ENCODE results near the gene NFKBIA.
"Not testable (repeated sequence)": the region's sequence is repeated elsewhere in the genome, so short reads cannot be mapped to it uniquely, and the experiment has no call there.

Gene NFKBIA

DNA sequence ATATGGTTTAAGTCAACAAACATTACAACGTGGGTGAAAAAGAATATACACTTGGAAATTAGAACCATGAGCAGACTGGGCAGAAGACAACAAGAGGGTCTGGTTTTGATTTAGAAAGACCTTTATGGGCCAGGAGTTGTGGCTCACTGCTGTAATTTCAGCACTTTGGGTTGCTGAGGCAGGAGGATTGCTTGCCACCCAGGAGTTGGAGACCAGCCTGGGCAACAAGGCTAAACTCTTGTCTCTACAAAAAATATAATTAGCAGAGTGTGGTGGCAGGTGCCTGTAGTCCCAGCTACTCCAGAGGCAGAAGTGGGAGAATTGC is 2.7 kb upstream of the NFKBIA start:
- no peak for DNase-seq

- peak; percentile 56 to 70 for DNase-seq
Measured at GRCh38 chr14:35406506-35407305, 2.2 kb upstream of the NFKBIA start.

GRCh38 chr14:35406090-35406489 is 1.5 kb upstream of the NFKBIA start:
- DNase-seq = no peak

GRCh38 chr14:35405304-35405996 is 901 bp upstream of the NFKBIA start:
- no peak for DNase-seq

DNA sequence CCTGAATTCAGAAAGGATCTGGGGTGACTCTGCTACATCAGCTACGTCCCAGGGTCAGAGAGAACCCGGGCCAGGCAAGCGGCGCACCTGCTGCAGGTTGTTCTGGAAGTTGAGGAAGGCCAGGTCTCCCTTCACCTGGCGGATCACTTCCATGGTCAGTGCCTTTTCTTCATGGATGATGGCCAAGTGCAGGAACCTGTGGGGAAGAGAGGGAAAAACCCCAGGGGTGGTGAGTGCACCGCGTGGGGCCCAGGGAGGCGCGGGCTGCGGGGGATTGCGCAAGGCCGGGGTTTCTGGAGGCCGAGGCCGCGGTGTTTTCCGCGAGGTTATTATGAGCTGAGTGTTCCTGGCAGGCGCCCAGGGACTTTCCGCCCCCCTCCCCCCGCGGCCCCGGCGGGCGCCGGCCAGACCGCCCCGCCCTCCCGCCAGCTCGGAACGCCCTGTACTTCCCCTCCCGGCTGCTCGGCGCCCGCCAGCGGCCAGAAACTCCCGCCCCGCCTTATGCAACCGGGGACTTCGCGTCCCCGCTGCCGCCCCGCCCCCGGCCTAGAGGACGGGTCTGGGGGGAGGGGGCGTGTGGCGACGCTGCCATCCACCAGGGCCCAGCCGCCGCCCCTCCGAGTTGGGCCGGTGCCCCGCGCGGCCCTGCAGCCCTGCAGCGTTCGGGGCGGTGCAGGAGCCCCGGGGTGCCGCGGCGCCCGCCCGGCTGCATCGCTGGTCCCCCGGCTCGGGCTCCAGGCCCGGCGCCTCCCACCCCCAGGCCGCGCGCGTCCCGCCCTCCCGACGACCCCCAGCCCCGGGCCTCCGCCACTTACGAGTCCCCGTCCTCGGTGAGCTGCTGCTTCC is 723 bp downstream of the NFKBIA start:
- peak; percentile 91 to 92 for DNase-seq

DNA sequence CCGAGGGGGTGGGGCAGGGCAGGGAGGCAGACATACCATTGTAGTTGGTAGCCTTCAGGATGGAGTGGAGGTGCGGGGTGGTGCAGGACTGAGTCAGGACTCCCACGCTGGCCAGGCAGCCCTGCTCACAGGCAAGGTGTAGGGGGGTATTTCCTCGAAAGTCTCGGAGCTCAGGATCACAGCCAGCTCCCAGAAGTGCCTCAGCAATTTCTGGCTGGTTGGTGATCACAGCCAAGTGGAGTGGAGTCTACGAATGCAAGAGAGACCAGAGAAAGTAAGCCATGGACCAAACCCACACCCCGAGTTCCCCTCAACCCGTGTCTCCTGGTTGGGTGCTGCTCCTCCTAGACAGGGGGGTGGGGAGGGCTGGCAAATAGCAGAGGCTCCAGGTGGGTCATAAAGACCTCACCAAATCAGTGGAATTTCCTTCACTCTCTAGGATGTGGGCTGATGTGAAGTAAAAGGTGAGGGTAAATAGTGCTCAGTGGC is 1.4 kb downstream of the NFKBIA start:
- no peak for DNase-seq

GRCh38 chr14:35402323-35403113 is 2.0 kb downstream of the NFKBIA start:
- DNase-seq = no peak

DNA sequence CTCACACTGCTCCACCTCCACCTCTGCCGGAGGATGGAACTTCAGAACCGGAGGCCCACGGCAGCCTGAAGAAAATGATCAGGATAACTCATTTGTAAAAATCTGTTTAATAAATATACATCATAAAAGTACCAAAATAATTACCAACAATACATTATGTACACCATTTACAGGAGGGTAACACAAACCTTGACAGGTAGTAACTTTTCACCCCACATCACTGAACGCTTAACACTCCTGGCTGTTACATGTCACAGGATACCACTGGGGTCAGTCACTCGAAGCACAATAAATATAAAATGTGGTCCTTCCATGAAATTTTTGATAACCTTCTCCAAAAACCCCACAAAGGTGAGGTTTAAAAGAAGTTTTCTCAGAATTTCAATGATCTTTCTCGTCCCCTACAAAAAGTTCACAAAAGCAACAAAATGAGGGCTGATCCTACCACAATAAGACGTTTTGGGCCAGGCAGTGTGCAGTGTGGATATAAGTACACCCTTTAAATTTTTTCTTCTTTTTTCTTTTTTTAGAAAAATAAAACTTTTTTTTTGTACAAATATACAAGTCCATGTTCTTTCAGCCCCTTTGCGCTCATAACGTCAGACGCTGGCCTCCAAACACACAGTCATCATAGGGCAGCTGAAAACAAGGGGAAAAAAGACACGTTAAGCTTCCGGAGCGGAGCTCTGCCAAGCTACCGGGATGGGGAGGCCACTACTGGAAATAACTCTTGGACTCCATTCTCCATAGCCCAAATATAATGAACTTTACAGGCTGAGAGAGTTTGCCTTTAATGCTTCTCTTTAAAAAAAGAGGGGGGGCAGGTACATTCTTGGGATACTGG is 2.9 kb downstream of the NFKBIA start:
- DNase-seq = no peak

DNA sequence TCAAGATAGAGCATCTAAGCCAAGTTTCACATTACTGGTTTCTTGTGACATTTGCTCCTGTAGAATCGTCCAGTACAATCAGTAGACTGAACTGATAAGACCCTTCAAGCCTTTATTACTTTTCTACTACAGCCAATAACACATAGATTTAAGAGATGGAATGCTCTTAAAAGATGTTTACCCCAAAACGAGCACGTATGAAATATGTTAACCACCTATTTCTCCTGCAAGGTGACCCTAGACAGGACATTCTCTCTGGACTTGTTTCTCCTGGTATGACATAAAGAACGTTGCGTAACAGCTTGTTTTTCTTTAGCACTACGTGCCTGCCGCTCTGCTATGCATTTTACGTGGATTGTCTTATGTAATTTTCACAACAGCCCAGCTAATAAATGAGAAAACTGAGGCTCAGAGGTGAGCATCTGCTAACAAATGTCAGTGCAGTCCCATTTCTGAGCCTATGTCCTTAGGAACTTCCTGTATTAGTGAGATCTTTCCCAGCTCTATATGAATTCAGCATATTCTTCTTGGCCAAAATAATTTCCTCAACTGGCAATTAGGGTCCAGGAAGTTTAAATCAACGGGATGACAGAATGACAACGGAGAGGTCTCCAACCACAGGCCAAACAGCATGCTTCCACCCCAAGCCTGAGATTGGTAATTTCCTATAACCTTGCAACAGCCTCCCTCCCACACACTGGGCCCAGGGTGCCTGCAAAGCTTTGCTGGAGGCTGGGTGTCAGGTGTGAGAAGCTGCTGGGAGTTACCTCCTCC is 3.7 kb downstream of the NFKBIA start:
- DNase-seq = no peak

DNA sequence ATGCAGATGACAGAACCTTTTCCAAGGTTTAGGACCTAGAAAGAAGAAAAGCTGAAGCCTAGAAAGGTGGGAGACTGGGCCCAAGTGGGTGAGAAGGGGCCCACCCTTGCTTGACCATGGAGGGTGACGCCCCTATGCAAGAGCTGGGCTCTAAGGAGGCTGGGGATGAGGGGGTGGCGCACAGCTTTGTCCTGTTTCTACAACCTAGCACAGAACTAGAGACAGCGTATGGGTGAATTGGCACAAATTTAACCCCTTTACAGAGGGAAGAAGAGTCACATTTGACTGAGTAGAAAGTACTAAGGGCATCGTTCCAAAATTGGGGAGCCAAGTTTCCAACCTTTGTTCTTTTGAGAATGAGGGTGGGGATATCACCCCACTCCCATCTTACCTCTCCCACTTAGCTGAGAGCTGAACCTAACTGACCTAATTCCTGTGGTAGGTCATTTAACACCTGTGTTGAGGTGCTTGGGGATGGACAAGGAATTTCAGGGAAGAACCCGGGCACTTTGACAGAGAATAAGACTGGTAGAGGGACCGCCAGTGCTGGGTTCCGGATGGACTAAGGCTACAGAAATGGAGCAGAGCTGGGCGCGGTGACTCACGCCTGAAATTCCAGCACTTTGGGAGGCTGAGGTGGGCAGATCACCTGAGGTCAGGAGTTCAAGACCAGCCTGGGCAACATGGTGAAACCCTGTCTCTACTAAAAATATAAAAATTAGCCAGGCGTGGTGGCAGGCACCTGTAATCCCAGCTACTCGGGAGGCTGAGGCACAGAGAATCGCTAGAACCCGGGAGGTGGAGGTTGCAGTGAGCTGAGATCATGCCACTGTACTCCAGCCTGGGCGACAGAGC is 5.2 kb downstream of the NFKBIA start:
- DNase-seq = no peak

GRCh38 chr14:35398071-35398584 is 6.4 kb downstream of the NFKBIA start:
- no peak for DNase-seq

GRCh38 chr14:35396610-35397009 is 7.9 kb downstream of the NFKBIA start:
- not testable (repeated sequence) for DNase-seq

DNA sequence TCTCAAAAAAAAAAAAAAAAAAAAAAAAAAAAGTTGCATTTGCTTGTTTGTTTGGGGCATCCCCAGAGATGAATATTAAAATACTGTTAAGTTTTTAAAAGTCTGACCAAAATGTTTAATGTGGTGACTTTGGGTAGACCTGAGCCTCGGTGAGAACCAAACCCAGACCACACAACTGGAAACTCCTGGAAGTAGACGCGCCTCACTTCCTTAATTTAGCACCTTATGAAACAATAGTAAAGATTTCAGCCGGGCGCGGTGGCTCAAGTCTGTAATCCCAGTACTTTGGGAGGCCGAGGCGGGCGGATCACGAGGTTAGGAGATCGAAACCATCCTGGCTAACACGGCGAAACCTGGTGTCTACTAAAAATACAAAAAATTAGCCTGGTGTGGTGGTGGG is 9.3 kb downstream of the NFKBIA start:
- no peak for DNase-seq

GRCh38 chr14:35394326-35395013 is 10.1 kb downstream of the NFKBIA start:
- DNase-seq = no peak

GRCh38 chr14:35393826-35394225 is 10.7 kb downstream of the NFKBIA start:
- DNase-seq = no peak

- no peak for DNase-seq
Measured at GRCh38 chr14:35392103-35392502, 12.4 kb downstream of the NFKBIA start.

DNA sequence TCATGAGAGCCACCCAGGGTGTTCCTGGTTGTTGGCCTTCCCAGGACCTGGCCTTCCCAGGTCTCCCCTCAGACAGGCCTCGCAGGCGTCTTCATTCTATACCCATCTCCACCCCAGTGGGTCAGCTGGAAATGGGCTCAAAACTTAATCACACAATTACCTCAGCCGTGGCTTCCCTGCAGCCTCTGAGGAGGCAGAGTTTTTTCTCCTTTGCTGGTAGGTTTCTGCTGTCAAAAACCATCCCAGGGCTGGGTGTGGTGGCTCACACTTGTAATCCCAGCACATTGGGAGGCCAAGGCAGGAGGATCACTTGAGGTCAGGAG is 13.2 kb downstream of the NFKBIA start:
- DNase-seq = no peak

- no peak for DNase-seq
Measured at GRCh38 chr14:35390577-35391387, 13.8 kb downstream of the NFKBIA start.

Measured in NCI-H2081 (cell line).